Measurements from ENCODE around the gene BAIAP2.

DNA sequence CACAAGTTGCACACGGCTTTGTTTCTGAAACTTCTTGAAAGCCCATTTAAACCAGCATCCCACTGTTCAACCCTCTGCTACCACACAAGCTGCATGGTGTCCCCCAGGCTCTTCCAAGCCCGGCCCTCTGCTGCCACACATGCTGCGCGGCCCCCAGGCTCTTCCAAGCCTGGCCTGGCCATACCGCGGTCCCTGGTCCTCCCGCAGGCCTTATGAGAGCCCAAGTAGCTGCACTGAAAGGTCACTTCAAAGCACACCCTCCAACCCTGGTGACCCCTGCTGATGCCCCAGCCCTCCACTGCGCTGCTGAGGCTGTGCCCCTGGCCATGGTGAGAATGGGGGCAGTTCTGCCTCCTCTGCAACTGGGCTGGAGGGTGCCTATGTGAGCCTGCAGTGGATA is 104.5 kb downstream of the BAIAP2 start:
- TF ChIP-seq CTCF (IDR thresholded peaks at IDR 0.05) (no peak), POLR2A (IDR thresholded peaks at IDR 0.05) (no peak), EP300 (IDR thresholded peaks at IDR 0.05) (no peak)
